ENCODE results near the gene ZNF493. TPM values are rescaled to one million over a fixed set of nuclear protein-coding genes. Genes with fewer than 3 reads are reported as not detected.

Gene ZNF493
- total RNA-seq = 8.1 and 19.9 TPM in 2 replicates

DNA sequence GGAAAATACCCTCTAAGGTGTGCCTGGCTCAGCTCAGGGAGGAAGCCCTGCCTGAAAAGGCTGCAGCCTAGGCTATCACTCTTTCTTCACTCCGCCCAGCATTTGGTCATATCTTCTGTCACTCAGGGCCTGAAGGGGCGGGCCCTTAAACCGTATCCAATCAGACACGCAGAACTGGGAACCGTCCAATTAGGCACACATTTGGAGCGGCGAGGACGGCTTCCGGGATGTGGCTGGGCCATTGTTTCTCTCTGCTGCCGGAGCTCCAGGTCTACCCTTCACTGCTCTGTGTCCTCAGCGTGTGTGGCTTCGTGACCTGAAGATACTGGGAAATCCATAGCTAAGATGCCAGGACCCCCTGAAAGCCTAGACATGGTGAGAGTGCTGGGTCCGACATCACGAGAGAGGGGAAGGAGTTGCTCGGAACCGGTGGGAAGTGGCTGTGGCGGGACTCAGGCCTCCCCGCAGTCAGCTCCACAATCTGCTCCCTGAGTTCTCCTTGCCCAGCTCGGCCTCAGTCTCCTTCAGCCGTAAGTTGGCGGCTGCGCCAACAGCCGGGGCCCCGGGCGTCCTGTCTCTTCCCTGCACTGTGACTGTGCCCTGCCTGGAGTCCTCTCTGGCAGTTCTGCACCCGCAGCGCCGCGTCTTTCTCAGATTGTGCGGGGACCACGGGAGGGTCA is at the start of gene ZNF493:
ZNF493 (plus strand) TSS at position 241 of the 680 bp plus-strand sequence; CDS start at position 346, 105 bp downstream.

DNA sequence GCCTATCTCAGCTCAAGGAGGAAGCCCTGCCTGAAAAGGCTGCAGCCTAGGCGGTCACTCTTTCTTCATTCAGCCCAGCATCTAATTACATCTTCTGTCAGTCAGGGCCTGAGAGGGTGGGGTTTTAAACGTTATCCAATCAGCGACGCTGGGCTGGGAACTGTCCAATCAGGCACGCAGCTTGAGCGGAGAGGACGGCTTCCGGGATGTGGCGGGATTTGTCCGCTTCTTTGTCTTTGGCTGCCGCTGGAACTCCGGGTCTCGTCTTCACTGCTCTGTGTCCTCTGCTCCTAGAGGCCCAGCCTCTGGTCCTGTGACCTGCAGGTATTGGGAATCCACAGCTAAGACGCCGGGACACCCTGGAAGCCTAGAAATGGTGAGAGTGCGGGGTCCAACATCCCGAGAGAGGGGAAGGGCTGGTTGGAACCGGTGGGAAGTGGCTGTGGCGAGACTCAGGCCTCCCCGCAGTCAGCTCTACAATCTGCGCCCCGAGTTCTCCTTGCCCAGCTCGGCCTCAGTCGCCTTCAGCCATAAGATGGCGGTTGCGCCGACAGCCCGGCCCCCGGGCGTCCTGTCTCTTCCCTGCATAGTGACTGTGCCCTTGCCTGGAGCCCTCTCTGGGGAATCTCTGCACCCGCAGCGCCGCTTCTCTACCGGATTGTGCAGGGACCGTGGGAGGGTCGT is 38.0 kb upstream of the ZNF493 start, which contains the start of gene ZNF738:
ZNF738 (plus strand) TSS at position 233 of the 684 bp plus-strand sequence; CDS start at position 374, 141 bp downstream.

Other genes with a start within 250 kb of the ZNF493 start
- 8.2 and 10.5 TPM in 2 replicates for gene ZNF708, start 67.7 kb upstream of the ZNF493 start, total RNA-seq
- gene ZNF738, start 38.1 kb upstream of the ZNF493 start, total RNA-seq = 2.3 and 5.5 TPM in 2 replicates
- gene ZNF429, start 108.5 kb downstream of the ZNF493 start, total RNA-seq = 1.4 and 3.4 TPM in 2 replicates